Stimulated activated CD8-positive, alpha-beta memory T cell treated with anti-CD3 and anti-CD28 coated beads, Interleukin-2, amount 100 ng/mL, for 1 hour (primary cell): ENCODE results near the gene SLAIN2.
A peak's percentile ranks its signal among the peaks of the same experiment; 100 is the strongest.

Experiments
- DNase-seq, 2 donors: peaks; one replicate each; pipeline ENCODE4 v3.0.0-alpha.2; 2020; ENCODE audit warnings: low read depth in 2 of 2

The SLAIN2 gene

DNA sequence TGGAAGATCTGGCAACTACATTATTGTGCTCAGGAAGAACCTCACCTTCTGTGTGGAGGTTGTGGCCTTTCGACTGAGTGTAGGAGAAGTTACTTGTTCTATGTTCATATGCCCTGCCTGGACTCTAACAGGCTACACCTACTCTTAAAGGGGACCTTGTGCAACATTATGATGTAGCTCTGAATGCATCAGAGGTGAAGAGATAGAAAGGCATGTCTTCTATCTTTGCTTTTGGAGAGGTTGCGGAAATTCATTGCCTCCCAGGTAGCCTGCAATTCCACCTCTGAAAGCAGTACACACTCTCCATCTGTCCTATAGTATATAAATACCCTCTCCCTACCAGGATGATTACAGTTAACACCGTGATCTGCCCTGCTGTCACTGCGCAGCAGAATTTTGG lies 7.1 kb upstream of the SLAIN2 start:
- no peak for DNase-seq

DNA sequence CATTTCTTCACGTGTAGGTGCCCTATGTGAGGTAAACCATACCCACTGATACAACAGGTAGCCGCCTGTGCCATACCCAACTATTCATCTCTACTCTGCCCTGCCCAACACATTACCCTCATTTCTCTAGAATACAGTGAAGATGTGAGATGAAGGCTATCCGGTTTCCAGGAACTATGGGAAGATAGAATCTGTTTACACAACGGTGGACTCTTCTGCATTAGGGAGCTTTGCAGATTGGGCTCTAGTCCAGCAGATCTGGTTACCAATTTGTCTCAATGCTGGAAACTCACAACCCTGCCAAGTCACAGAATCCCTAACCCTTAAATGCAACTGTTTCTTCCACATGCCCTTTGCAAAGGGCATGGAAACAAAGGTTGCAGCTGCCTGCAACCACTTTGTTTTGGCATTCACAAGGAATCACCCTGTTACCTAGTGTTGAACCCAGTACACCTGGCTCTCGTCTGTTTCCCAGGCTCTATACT lies 6.4 kb upstream of the SLAIN2 start:
- no peak for DNase-seq

- DNase-seq, result no peak
Measured at GRCh38 chr4:48336146-48336870, 5.0 kb upstream of the SLAIN2 start.

- DNase-seq, result no peak
Measured at GRCh38 chr4:48337731-48338130, 3.6 kb upstream of the SLAIN2 start.

- DNase-seq, result no peak
Measured at GRCh38 chr4:48339642-48340041, 1.7 kb upstream of the SLAIN2 start.

GRCh38 chr4:48340276-48340964 lies 909 bp upstream of the SLAIN2 start:
- DNase-seq, result peak in 1 of 2 donors; percentile 4

- peak in 1 of 2 donors; percentile 27 for DNase-seq
Measured at GRCh38 chr4:48341776-48342605, 662 bp downstream of the SLAIN2 start.

DNA sequence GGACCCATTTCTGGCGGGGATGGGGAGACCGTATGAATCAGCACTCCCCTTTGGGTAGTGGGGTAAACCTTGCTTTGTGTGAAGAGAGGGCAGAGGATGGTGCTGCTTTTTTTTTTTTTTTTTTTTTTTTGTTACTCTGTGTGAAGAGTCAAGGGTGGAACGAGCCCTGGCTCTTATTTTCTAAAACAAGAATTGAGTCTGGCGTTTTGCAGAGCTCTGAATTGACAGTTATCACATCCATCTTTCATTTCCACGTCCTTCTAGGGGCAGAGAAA lies 1.2 kb downstream of the SLAIN2 start:
- no peak for DNase-seq

- no peak for DNase-seq
Measured at GRCh38 chr4:48343035-48343434, 1.7 kb downstream of the SLAIN2 start.

GRCh38 chr4:48343551-48343950 lies 2.2 kb downstream of the SLAIN2 start:
- no peak for DNase-seq

GRCh38 chr4:48345542-48345941 lies 4.2 kb downstream of the SLAIN2 start:
- no peak for DNase-seq

- DNase-seq, result no peak
Measured at GRCh38 chr4:48346594-48346993, 5.3 kb downstream of the SLAIN2 start.

DNA sequence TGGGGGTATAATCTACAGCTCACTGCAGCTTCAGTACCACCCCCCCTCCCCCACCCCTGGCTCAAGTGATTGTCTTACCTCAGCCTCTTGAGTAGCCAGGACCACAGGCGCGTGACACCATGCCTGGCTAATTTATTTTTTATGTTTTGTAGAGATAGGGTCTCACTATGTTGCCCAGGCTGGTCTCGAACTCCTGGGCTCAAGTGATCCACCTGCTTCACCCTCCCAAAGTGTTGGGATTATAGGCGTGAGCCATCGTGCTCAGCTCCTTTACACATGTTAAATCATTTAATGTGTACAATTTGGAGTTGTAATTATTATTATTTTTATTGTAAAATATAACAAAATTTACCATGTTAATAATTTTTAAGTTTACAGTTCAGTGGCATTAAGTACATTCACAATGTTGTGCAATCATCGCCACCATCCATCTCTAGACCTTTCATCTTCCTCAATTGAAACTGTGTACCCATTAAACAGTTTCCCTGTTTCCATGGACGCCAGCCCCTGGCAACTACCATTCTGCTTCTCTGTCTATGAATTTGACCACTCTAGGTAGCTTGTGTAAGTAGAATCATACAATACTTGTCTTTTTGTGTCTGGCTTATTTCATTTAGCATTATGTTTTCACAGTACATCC lies 6.1 kb downstream of the SLAIN2 start:
- DNase-seq, result no peak

DNA sequence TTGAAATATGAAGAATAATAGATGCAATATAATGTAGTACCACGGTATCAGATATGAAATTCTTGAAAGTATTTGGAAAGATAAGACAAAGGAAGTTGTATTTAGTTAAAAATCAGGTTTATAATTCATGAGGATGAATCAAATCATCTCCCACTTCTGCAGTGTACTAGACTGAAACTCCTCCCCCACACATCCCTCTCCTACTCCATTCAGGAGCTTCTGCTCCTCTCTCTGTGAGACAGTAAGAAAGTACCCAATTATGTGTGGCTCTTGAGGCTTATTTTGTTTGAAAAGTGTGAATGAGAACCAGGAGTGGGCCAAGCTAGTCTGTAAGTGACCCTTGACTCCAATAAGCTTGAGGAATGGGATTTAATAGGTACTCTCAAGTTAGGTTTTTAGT lies 9.5 kb downstream of the SLAIN2 start:
- DNase-seq, result no peak

GRCh38 chr4:48352793-48353192 lies 11.5 kb downstream of the SLAIN2 start:
- no peak for DNase-seq

DNA sequence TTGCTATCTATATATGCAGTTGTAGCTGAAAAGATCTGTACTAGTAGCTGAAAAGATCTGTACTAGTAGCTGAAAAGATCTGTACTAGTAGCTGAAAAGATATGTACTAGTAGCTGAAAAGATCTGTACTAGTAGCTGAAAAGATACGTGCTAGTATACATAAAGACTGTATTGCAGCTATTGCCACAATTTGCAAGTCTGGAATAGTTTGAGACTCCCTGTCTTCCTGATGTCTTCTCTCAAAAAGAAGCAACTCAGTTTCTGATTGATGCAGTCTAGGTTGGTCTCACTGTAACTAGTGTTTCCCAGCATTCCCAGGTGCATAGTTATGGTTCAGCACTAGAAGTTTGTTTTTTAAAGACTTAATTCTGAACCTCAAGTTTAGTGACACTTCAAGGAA lies 15.0 kb downstream of the SLAIN2 start:
- DNase-seq, result no peak

DNA sequence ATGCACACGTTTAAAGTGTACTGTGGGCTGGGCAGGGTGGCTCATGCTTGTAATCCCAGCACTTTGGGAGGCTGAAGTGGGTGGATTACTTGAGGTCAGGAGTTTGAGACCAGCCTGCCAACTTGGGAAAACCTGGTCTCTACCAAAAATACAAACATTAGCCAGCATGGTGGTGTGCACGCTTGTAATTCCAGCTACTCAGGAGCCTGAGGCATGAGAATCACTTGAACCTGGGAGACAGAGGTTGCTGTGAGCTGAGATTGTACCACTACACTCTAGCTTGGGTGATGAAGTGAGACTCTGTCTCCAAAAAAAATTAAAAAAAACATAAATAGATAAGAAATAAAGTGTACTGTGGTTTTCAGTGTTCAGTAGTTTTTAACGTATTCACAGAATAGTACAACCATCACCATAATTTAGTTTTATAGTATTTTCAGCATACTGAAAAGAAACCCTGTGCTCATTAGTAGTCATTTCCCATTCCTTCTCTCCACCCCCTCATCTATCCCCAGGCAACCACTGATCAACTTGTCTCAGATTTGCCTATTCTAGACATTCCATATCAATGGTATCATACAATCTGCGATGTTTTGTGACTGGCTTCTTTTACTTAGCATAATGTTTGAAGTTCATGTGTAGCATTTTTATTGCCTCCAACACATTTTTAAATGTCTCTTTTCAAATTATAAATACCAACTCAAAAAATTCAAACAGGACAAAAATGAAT lies 19.1 kb downstream of the SLAIN2 start:
- no peak for DNase-seq

DNA sequence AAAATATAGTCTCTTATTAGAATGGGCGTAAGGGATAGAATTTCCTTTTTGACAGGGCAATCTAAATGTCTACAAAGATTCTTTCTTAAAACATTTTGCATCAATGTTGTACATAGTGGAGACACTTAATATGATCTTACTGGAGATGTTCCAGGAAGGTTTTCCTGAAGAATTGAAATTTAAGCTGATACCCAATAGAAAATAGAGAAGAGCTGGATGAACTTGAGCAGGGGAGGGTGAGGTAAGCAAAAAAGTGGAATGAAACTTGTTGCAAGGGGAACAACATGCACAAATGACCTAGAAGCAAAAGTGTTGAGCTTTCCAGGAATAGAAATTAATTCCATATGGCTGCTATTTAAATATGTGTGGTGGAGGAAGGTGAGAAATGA lies 19.7 kb downstream of the SLAIN2 start:
- no peak for DNase-seq

- DNase-seq, result no peak
Measured at GRCh38 chr4:48366611-48367010, 25.3 kb downstream of the SLAIN2 start.

- DNase-seq, result no peak
Measured at GRCh38 chr4:48367016-48367415, 25.7 kb downstream of the SLAIN2 start.

- DNase-seq, result no peak
Measured at GRCh38 chr4:48368389-48368788, 27.1 kb downstream of the SLAIN2 start.

DNA sequence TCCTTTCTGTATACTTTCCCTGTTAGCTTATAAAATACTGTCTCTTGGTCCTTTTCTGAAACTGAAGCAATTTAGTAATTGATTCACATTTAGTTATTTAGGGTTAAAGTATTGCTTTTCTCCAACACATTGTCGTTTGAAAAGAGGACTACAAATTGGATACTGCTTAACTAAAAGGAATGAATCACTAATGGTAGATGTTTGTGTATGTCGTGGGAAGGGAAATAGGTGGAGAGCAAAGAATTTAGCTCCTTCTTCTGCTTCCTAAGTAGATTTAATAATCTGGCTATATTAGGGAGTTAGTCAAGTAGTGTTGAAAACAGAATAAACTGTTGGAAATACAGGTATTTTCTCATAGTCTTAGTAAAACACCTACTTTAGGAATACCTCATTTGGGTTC lies 27.9 kb downstream of the SLAIN2 start:
- no peak for DNase-seq
